Measurements from ENCODE around the gene RAP2B.

GRCh38 chr3:153146191-153147053 is 15.6 kb upstream of the RAP2B start:
- TF ChIP-seq CTCF (IDR thresholded peaks at IDR 0.05 in 8 of 11, conservative IDR thresholded peaks at IDR 0.05 in 3 of 11) (no peak), POLR2AphosphoS5 (IDR thresholded peaks at IDR 0.05) (no peak)
